Fibroblast of pulmonary artery (primary cell): ENCODE data around the gene TTC21A.

Experiments
- DNase-seq: peaks from one replicate; pipeline ENCODE4 v3.0.0-alpha.2; 2010; ENCODE audit warnings: low read depth
- H3K4me3 ChIP-seq: replicated peaks from 2 replicates; pipeline ENCODE4 v1.5.1; 2011; ENCODE audit warnings: low read depth, mild to moderate bottlenecking, control low read depth, low read length, moderate library complexity
- TF ChIP-seq, protein P1 (sequence below): IDR thresholded peaks from 2 replicates; pipeline ENCODE4 v1.5.1; 2011; ENCODE audit warnings: mild to moderate bottlenecking, control low read depth, low read length, inconsistent platforms; ENCODE audit errors: missing control alignments

TTC21A gene

GRCh38 chr3:39125841-39126500, 18.5 kb downstream of the TTC21A start:
- TF ChIP-seq, protein P1, sequence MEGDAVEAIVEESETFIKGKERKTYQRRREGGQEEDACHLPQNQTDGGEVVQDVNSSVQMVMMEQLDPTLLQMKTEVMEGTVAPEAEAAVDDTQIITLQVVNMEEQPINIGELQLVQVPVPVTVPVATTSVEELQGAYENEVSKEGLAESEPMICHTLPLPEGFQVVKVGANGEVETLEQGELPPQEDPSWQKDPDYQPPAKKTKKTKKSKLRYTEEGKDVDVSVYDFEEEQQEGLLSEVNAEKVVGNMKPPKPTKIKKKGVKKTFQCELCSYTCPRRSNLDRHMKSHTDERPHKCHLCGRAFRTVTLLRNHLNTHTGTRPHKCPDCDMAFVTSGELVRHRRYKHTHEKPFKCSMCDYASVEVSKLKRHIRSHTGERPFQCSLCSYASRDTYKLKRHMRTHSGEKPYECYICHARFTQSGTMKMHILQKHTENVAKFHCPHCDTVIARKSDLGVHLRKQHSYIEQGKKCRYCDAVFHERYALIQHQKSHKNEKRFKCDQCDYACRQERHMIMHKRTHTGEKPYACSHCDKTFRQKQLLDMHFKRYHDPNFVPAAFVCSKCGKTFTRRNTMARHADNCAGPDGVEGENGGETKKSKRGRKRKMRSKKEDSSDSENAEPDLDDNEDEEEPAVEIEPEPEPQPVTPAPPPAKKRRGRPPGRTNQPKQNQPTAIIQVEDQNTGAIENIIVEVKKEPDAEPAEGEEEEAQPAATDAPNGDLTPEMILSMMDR, result no peak
- peak; percentile 47 for DNase-seq
- H3K4me3 ChIP-seq, result no peak overlapping the region

- no peak overlapping the region for H3K4me3 ChIP-seq
- peak; percentile 78 for DNase-seq
- TF ChIP-seq, protein P1, result peak; percentile 80
Observed at GRCh38 chr3:39126532-39127071, 19.1 kb downstream of the TTC21A start.

- TF ChIP-seq, protein P1, result no peak
- H3K4me3 ChIP-seq, result no peak overlapping the region
- no peak for DNase-seq
Observed at GRCh38 chr3:39127269-39127907, 19.9 kb downstream of the TTC21A start.

GRCh38 chr3:39127908-39128304, 20.4 kb downstream of the TTC21A start:
- DNase-seq, result no peak
- TF ChIP-seq, protein P1, result no peak
- H3K4me3 ChIP-seq, result no peak overlapping the region

DNA sequence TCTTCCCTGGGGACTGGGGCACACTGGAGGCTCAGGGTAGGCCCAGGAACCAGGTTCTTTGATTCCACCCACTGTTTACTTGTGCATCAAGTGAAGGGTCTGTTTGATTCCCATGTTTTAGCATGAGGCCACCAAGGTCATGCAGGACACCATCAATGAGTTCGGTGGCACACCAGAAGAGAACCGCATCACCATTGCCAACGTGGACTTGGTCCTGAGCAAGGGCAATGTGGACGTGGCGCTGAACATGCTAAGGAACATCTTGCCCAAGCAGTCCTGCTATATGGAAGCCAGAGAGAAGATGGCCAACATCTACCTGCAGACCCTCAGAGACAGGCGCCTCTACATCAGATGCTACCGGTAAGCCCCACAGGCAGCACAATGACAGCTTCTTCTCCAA, 21.5 kb downstream of the TTC21A start:
- TF ChIP-seq, protein P1, result no peak
- no peak for DNase-seq
- H3K4me3 ChIP-seq, result no peak overlapping the region

DNA sequence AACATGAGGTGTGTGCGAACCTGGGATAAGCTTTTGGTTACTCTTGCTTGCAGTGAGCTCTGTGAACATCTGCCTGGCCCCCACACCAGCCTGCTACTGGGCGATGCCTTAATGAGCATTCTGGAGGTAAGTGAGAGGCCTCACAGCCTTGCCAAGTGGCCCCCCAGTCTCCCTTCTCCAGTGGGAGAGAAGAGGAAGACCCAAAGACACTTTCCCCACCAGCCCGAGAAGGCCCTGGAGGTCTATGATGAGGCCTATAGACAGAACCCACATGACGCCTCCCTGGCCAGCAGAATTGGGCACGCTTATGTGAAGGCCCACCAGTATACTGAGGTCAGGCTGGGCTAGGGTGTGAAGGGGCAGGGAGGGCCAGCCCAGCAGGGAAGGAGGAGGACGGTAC, 22.5 kb downstream of the TTC21A start:
- H3K4me3 ChIP-seq, result no peak overlapping the region
- no peak for DNase-seq
- TF ChIP-seq, protein P1, result no peak
